Left ventricle myocardium inferior (tissue), 1 donor: ENCODE data around the gene STK17A. TPM values are rescaled to one million over a fixed set of nuclear protein-coding genes. Genes with fewer than 3 reads are reported as not detected.
A peak's percentile ranks its signal among the peaks of the same experiment; 100 is the strongest.

Source experiments
- DNase-seq: peaks from one replicate; pipeline ENCODE4 v3.0.0-alpha.2; 2020
- H3K27ac ChIP-seq: fragments of 200-600 bp; replicated peaks from 2 replicates; pipeline ENCODE4 v1.8.0; 2021
- H3K27me3 ChIP-seq: fragments of 200-600 bp; 2 replicates; pipeline ENCODE4 v1.8.0; 2021; ENCODE audit warnings: low read depth
- H3K36me3 ChIP-seq: fragments of 200-600 bp; 2 replicates; pipeline ENCODE4 v1.8.0; 2021
- H3K4me1 ChIP-seq: fragments of 200-600 bp; 2 replicates; pipeline ENCODE4 v1.8.0; 2021
- H3K4me3 ChIP-seq: fragments of 200-600 bp; 2 replicates; pipeline ENCODE4 v1.8.0; 2021; ENCODE audit warnings: mild to moderate bottlenecking, moderate library complexity
- H3K9me3 ChIP-seq: fragments of 200-600 bp; replicated peaks from 2 replicates; pipeline ENCODE4 v1.8.0; 2021
- CTCF ChIP-seq: fragments of 200-600 bp; IDR thresholded peaks from 2 replicates; pipeline ENCODE4 v1.8.0; 2021; ENCODE audit warnings: antibody characterized with exemption, mild to moderate bottlenecking, borderline replicate concordance
- intact Hi-C: fragments of 100-400 bp; cut with micrococcal nuclease; formaldehyde crosslinking; loops from one replicate; pipeline ENCODE4 v1.11.0; 2022
- total RNA-seq: library from RNA; stranded (reverse); fragmentation: NEBNext Ultra II Directional; extraction: Animal tissue kit (Norgen Biotek cat#: 25700); gene quantifications from one replicate; pipeline ENCODE4 v1.2.1, GENCODE V29; 2021
- donor health status: DM: no; HTN: yes; CAD: no; lungs with severe emphysema.

The STK17A gene
- total RNA-seq, 1 donor from 2014 or later = 32.3 TPM

GRCh38 chr7:43537765-43538403 lies 45.0 kb upstream of the STK17A start:
- Histone ChIP-seq H3K27me3 (no peaks in the 10 kb centered on the region), H3K4me3 (no peak overlapping the region), H3K36me3 (no peaks in the 10 kb centered on the region), H3K9me3 (no peaks in the 10 kb centered on the region), H3K4me1 (peaks cover 11% of the 10 kb centered on the region), H3K27ac (peak overlapping the region; percentile 27)
- no peak for TF ChIP-seq CTCF
- no peak for DNase-seq
- intact Hi-C loops = no loop called here

- intact Hi-C loops = no loop called here
- no peaks in the 10 kb centered on the region for H3K9me3 ChIP-seq
- DNase-seq = no peak
- H3K27me3 ChIP-seq = no peaks in the 10 kb centered on the region
- no peak for TF ChIP-seq CTCF
- H3K4me1 ChIP-seq = peaks cover 11% of the 10 kb centered on the region
- H3K27ac ChIP-seq = peak overlapping the region; percentile 27
- H3K36me3 ChIP-seq = no peaks in the 10 kb centered on the region
- H3K4me3 ChIP-seq = no peak overlapping the region
These were observed 44.5 kb upstream of the STK17A start for GRCh38 chr7:43538404-43538771.

- H3K36me3 ChIP-seq = no peaks in the 10 kb centered on the region
- H3K9me3 ChIP-seq = no peaks in the 10 kb centered on the region
- no peak for TF ChIP-seq CTCF
- no peak for DNase-seq
- H3K4me1 ChIP-seq = peaks cover 11% of the 10 kb centered on the region
- H3K4me3 ChIP-seq = no peak overlapping the region
- intact Hi-C loops = no loop called here
- no peaks in the 10 kb centered on the region for H3K27me3 ChIP-seq
- H3K27ac ChIP-seq = no peak overlapping the region
These were observed 42.4 kb upstream of the STK17A start for GRCh38 chr7:43540471-43540870.

GRCh38 chr7:43542716-43543115 lies 40.2 kb upstream of the STK17A start:
- no peak for TF ChIP-seq CTCF
- no peak overlapping the region for H3K27ac ChIP-seq
- H3K27me3 ChIP-seq = no peaks in the 10 kb centered on the region
- H3K36me3 ChIP-seq = no peaks in the 10 kb centered on the region
- H3K4me3 ChIP-seq = no peak overlapping the region
- intact Hi-C loops = no loop called here
- H3K4me1 ChIP-seq = peaks cover 9% of the 10 kb centered on the region
- H3K9me3 ChIP-seq = no peaks in the 10 kb centered on the region
- no peak for DNase-seq

- no peak for DNase-seq
These were observed 36.7 kb upstream of the STK17A start for GRCh38 chr7:43546231-43546630.

More at GRCh38 chr7:43546231-43546630, 36.7 kb upstream of the STK17A start:
- intact Hi-C loops = no loop called here
- Histone ChIP-seq H3K4me1 (no peaks in the 10 kb centered on the region), H3K4me3 (no peak overlapping the region), H3K27me3 (no peaks in the 10 kb centered on the region), H3K27ac (no peak overlapping the region), H3K9me3 (no peaks in the 10 kb centered on the region), H3K36me3 (no peaks in the 10 kb centered on the region)
- TF ChIP-seq CTCF = no peak
